ENCODE data around the gene PTRH2. TPM values are rescaled to one million over a fixed set of nuclear protein-coding genes. Genes with fewer than 3 reads are reported as not detected.

PTRH2 gene
- total RNA-seq, 4 donors from 2014 or later: 12.9 to 35.3 (median 27.4) TPM

DNA sequence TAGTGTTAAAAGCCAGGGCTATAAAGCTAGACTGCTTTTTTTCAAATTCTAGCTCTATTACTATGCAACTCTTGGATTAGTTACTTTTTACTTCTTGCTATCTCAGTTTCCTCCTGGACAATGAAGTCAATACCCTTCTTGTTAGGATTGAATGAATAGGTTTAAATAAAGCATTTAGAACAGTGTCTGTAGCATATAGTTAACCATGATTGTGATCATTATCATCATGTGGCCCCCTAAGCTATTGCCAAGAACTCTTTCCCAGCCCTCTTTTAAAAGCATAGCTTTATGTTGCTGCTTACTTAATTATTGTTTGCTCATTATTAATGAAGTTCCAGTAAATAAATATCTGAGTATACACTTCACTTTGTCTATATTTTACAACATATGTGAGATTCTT lies 4.7 kb upstream of the PTRH2 start:
- peaks cover 0 to 31% (median 16%) of the 10 kb centered on the region in 4 donors for H3K4me1 ChIP-seq
- H3K4me3 ChIP-seq: no peak overlapping the region
- H3K27me3 ChIP-seq: no peaks in the 10 kb centered on the region
- no peak for DNase-seq (ENCODE audit: low spot score in 2 of 2)
- H3K36me3 ChIP-seq: no peaks in the 10 kb centered on the region
- H3K9me3 ChIP-seq: no peaks in the 10 kb centered on the region
- TF ChIP-seq EP300 (IDR thresholded peaks at IDR 0.05) (no peak), POLR2A (IDR thresholded peaks at IDR 0.05) (no peak)
- TF ChIP-seq, protein P1, sequence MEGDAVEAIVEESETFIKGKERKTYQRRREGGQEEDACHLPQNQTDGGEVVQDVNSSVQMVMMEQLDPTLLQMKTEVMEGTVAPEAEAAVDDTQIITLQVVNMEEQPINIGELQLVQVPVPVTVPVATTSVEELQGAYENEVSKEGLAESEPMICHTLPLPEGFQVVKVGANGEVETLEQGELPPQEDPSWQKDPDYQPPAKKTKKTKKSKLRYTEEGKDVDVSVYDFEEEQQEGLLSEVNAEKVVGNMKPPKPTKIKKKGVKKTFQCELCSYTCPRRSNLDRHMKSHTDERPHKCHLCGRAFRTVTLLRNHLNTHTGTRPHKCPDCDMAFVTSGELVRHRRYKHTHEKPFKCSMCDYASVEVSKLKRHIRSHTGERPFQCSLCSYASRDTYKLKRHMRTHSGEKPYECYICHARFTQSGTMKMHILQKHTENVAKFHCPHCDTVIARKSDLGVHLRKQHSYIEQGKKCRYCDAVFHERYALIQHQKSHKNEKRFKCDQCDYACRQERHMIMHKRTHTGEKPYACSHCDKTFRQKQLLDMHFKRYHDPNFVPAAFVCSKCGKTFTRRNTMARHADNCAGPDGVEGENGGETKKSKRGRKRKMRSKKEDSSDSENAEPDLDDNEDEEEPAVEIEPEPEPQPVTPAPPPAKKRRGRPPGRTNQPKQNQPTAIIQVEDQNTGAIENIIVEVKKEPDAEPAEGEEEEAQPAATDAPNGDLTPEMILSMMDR (IDR thresholded peaks at IDR 0.05): no peak
- no peak overlapping the region for H3K27ac ChIP-seq

DNA sequence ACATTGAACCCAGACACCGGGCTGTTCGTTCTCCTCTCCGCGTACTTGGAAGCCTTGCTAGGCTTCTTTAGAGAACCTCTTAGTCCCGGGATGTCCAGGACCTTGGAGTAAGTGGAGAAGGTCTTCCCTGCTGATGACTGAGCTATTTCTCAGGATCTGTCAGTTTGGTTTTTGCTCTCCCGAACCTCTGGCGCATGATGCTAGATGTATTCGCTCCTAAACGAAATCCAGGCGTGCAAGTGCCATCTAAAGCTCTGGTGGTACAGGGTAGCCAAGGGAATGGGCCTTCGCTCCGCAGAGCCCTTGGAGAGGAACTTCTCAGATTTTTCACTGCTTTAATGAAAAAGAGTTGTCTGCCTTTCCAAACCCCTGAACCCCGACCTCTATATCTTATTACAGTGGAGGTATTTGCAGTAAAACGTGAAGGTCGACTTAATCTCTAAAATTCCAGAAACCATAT lies 771 bp upstream of the PTRH2 start:
- Histone ChIP-seq H3K4me1 (peaks cover 0 to 61% (median 26%) of the 10 kb centered on the region in 4 donors), H3K27ac (peak overlapping the region; percentile 76 to 96 (median 92)), H3K4me3 (peak overlapping the region; percentile 70 to 87 (median 78)), H3K36me3 (peaks cover 0 to 6% (median 0%) of the 10 kb centered on the region in 3 donors), H3K27me3 (no peaks in the 10 kb centered on the region), H3K9me3 (no peaks in the 10 kb centered on the region)
- DNase-seq (ENCODE audit: low spot score in 2 of 2): no peak
- WGBS, 2 donors: 1 to 2% methylated on average over 15 of the region's 15 CpGs
- TF ChIP-seq, protein P1 (IDR thresholded peaks at IDR 0.05): no peak
- TF ChIP-seq EP300 (IDR thresholded peaks at IDR 0.05): no peak

DNA sequence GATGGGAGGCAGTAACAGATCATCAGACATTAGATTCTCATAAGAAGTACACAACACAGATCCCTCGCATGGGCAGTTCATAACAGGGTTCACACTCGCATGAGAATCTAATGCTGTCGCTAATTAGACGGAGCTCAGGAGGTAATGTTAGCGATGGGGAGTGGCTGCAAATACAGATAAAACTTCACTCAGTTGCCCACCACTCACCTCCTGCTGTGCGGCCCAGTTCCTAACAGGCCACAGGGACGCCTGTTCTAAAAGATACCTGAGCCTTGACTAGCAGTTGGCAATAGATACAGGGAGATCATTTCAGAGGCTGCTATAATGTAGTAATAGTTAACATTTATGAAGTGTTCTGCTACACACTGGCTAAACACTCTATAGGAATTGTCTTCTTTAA lies 4.9 kb downstream of the PTRH2 start:
- no peak for DNase-seq (ENCODE audit: low spot score in 2 of 2)
- 91 to 96% methylated on average over 7 of the region's 7 CpGs for WGBS, 2 donors
- Histone ChIP-seq H3K4me1 (peaks cover 0 to 32% (median 15%) of the 10 kb centered on the region in 4 donors), H3K9me3 (no peaks in the 10 kb centered on the region), H3K36me3 (peaks cover 0 to 45% (median 7%) of the 10 kb centered on the region in 3 donors), H3K27ac (no peak overlapping the region), H3K27me3 (no peaks in the 10 kb centered on the region), H3K4me3 (no peak overlapping the region)
- no peak for TF ChIP-seq POLR2A (IDR thresholded peaks at IDR 0.05)

DNA sequence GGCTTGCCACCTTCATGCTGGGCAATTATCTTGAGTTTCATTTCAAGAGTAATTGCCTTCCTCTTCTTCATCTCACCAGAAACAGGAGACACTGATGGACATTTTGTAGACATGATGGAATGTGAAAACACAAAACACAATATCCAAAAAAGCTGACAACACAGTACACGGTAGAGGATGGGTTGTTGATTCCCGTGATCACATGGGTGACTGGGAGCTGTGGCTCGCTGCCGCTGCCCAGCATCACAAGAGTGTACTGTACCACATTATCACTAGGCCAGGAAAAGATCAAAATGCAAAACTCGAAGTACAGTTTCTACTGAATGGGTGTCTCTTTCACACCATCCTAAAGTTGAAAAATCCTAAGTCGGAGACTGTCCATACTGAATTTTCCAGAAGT lies 7.4 kb downstream of the PTRH2 start:
- Histone ChIP-seq H3K36me3 (peaks cover 0 to 69% (median 7%) of the 10 kb centered on the region in 3 donors), H3K4me1 (peaks cover 0 to 12% (median 0%) of the 10 kb centered on the region in 4 donors), H3K27ac (no peak overlapping the region), H3K4me3 (no peak overlapping the region), H3K9me3 (no peaks in the 10 kb centered on the region), H3K27me3 (no peaks in the 10 kb centered on the region)
- 88 to 94% methylated on average over 6 of the region's 6 CpGs for WGBS, 2 donors
- no peak for DNase-seq (ENCODE audit: low spot score in 2 of 2)
- no peak for TF ChIP-seq POLR2A (IDR thresholded peaks at IDR 0.05)
- TF ChIP-seq EP300 (IDR thresholded peaks at IDR 0.05): no peak
- TF ChIP-seq, protein P1 (IDR thresholded peaks at IDR 0.05): no peak

DNA sequence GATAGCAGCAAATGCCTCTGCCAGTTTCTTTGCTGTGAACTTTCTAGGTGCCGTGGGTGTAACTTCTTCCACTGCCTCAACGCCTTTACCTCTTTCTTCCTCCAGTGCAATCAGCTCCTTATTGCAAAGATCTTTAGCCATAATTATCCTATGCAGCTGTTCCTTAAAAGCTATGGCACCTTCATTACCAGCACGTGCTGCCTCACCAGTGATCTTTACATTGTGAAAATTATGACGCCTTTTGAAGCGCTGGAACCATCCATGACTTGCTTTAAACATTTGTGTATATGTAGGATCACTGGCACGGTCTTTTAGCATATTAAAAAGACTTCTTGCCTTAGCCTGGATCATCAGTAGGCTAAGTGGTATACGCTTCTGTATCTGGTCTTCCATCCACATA lies 8.0 kb downstream of the PTRH2 start:
- no peaks in the 10 kb centered on the region for H3K9me3 ChIP-seq
- no peak overlapping the region for H3K4me3 ChIP-seq
- no peaks in the 10 kb centered on the region for H3K27me3 ChIP-seq
- no peak for DNase-seq (ENCODE audit: low spot score in 2 of 2)
- peaks cover 0 to 7% (median 0%) of the 10 kb centered on the region in 4 donors for H3K4me1 ChIP-seq
- TF ChIP-seq POLR2A (IDR thresholded peaks at IDR 0.05): no peak
- TF ChIP-seq EP300 (IDR thresholded peaks at IDR 0.05): no peak
- TF ChIP-seq, protein P1 (IDR thresholded peaks at IDR 0.05): no peak
- peaks cover 3 to 70% (median 7%) of the 10 kb centered on the region in 3 donors for H3K36me3 ChIP-seq
- H3K27ac ChIP-seq: no peak overlapping the region
- WGBS, 2 donors: 96 to 99% methylated on average over 7 of the region's 7 CpGs

DNA sequence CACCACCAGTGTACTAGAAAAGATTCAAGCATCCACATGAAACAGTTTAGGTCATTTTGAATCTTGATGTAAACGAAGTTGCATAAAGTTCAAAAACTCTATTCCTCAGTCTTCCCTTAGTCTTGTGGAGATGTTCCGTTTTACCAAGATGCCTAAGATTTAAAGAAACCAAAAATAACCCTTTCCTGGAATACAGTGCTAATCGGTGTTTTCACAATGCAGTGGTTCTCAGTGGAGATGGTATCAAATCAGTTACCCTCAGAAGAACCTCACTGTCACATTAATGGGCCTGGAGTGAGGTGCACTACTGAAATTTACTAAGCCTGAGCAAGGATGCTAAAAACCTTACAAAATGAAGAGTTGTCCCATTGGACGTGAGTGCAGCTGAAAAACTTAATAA lies 9.1 kb downstream of the PTRH2 start:
- H3K36me3 ChIP-seq: peaks cover 4 to 80% (median 7%) of the 10 kb centered on the region in 3 donors
- no peaks in the 10 kb centered on the region for H3K9me3 ChIP-seq
- no peak for DNase-seq (ENCODE audit: low spot score in 2 of 2)
- no peaks in the 10 kb centered on the region for H3K27me3 ChIP-seq
- TF ChIP-seq, protein P1 (IDR thresholded peaks at IDR 0.05): no peak
- TF ChIP-seq EP300 (IDR thresholded peaks at IDR 0.05): no peak
- no peak for TF ChIP-seq POLR2A (IDR thresholded peaks at IDR 0.05)
- WGBS, 2 donors: 69 to 70% methylated on average over 4 of the region's 4 CpGs
- no peaks in the 10 kb centered on the region for H3K4me1 ChIP-seq
- H3K4me3 ChIP-seq: no peak overlapping the region
- H3K27ac ChIP-seq: no peak overlapping the region

Measured in tibial nerve (tissue), 4 donors.